Fibroblast of the aortic adventitia (primary cell): Measurements from ENCODE around the gene PWWP2B. TPM values are rescaled to one million over a fixed set of nuclear protein-coding genes. Genes with fewer than 3 reads are reported as not detected.

Experiments used
- DNase-seq: peaks from one replicate; pipeline ENCODE4 v3.0.0-alpha.2; 2010; ENCODE audit warnings: low read depth
- H3K4me3 ChIP-seq: 2 replicates; pipeline ENCODE4 v1.5.1; 2011; ENCODE audit warnings: low read depth, mild to moderate bottlenecking, control low read depth, low read length, moderate library complexity
- total RNA-seq: library from RNA; depleted of rRNA; stranded (reverse); fragments of >200 nt; gene quantifications from 2 replicates; pipeline ENCODE4 v1.2.3, GENCODE V29; 2012; ENCODE audit warnings: low replicate concordance
- TF ChIP-seq, protein P1 (sequence below): IDR thresholded peaks from 2 replicates; pipeline ENCODE4 v1.5.1; 2011; ENCODE audit warnings: mild to moderate bottlenecking, low read length, control low read depth, inconsistent platforms; ENCODE audit not compliant: insufficient read depth

PWWP2B gene
- total RNA-seq, 1 donor, result 7.2 TPM

- no peak overlapping the region for H3K4me3 ChIP-seq
- TF ChIP-seq, protein P1, sequence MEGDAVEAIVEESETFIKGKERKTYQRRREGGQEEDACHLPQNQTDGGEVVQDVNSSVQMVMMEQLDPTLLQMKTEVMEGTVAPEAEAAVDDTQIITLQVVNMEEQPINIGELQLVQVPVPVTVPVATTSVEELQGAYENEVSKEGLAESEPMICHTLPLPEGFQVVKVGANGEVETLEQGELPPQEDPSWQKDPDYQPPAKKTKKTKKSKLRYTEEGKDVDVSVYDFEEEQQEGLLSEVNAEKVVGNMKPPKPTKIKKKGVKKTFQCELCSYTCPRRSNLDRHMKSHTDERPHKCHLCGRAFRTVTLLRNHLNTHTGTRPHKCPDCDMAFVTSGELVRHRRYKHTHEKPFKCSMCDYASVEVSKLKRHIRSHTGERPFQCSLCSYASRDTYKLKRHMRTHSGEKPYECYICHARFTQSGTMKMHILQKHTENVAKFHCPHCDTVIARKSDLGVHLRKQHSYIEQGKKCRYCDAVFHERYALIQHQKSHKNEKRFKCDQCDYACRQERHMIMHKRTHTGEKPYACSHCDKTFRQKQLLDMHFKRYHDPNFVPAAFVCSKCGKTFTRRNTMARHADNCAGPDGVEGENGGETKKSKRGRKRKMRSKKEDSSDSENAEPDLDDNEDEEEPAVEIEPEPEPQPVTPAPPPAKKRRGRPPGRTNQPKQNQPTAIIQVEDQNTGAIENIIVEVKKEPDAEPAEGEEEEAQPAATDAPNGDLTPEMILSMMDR, result no peak
- DNase-seq, result no peak
Measured at GRCh38 chr10:132436861-132437410, 39.9 kb downstream of the PWWP2B start.

DNA sequence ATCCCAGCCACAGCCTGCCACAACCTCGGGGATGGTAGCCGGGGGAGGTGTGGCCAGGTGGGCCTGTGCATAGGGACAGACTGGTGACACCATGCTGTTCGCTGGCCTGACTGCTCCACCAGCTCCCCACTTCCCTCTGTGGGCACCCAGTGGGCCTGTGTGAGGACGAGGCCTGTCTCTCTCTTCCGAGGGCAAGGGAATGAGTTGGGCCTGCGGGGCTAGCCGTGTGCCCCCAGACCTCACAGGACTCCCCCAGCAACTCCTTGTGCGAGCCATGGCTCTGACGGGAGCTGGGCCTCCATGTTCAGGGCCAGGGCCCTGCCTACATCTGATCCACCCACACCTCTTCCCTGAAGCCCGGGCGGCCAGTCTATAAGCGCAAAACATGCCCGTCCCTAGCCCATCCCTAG, 40.5 kb downstream of the PWWP2B start:
- TF ChIP-seq, protein P1, result no peak
- no peak overlapping the region for H3K4me3 ChIP-seq
- DNase-seq, result no peak

DNA sequence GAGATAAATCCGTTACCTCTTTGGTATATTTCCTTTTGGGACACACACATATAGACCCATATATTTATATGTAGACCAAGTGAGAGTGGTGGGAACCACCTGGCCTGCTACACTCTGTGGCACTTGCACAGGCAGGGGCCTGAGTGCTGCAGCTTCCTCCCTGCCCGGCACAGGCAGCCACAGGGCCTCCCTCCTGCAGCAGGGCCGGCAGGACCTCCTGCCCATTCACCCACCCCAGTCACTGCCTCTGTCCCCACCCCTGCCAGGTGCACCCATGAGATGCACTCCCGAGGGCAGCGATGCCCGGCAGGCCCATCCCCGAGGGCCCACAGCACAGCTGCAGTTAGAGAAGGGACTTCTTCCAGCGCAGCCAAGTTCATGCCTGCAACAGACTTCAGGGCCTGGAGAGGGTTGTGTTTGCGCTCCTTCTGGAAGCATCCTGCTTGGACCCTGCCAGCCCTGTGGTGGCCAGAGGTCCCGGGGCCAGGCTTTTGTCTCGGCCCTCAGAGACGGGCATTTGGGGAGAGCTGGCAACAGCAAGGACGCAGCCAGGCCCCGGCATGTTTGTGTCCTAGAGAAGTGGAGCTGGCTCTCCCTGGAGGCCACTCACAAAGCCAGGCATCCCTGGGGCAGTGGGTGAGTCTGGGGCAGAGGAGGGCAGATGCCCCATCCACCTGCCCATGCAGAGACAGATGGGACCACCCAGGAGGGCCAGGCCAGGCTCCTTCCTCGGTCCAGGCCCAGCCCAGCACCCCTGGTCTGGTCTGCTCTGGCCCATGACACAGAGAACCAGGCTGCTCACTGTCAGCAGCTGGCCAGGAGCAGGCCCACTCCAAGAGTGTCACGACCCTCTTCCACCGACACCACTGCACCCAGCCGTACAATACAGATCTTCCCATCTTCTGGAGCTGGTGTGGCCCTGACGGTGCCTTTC, 41.4 kb downstream of the PWWP2B start:
- TF ChIP-seq, protein P1, result no peak
- DNase-seq, result no peak

DNA sequence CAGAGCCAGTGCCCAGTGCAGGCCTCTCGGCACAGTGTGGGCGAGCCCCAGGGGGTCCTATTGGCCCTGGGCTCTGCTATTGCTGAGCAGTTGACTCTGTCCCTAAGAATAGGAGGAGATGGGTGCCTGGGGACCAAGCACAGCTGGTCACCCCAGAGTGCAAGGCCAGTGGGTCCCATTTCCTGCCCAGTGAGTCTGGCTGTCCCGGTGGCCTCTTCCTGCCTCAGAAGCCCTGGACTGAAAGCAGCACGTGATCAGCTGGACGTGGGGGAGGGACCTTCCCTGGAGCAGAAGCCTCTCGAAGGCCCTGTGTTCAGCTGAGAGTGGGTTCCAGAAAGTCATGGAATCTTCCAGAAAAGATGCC, 42.0 kb downstream of the PWWP2B start:
- no peak overlapping the region for H3K4me3 ChIP-seq
- TF ChIP-seq, protein P1, result no peak
- DNase-seq, result no peak

More for the DNA sequence above, 41.4 kb downstream of the PWWP2B start:
- H3K4me3 ChIP-seq, result no peak overlapping the region

- no peak for DNase-seq
- TF ChIP-seq, protein P1, result no peak
- H3K4me3 ChIP-seq, result no peak overlapping the region
Measured at GRCh38 chr10:132439424-132440163, 42.6 kb downstream of the PWWP2B start.

DNA sequence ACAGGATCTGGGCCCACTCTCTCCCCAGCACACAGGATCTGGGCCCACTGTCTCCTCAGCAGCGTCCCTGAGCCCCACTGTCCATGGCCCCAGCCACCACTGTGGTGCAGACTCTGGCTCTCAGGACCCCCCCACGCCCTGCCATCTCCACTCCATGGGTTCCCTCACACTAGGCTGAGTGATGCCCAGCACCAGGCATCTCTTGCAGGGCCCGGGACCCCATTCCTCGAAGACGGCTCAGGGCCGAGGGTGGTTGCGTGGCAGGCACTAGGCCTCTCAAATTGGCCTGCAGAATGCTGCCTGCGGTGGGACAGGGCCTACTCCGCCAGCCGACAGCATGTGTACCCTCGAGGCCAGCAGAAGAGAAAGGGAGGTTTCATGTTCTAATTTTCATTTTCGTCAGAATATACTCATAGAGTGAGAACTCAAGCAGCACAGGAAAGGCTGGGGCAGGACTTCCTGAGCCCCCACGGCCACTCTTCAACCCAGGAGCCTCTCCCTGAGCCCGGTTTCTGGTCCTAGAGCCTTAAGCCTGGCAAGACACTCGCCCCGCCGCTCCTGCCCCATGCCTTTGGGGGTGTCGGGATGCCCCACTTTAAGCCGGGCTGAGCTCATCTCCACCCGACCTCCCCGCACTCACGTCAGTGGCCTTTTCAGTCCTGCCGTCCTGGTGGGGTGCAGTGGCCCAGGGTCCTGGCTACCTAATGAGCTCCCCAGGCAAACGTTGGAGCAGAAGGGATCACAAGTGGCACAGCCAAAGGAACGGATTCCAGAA, 44.0 kb downstream of the PWWP2B start:
- no peak overlapping the region for H3K4me3 ChIP-seq
- no peak for DNase-seq
- TF ChIP-seq, protein P1, result no peak
